ENCODE results near the gene NOL6. TPM values are rescaled to one million over a fixed set of nuclear protein-coding genes. Genes with fewer than 3 reads are reported as not detected.

NOL6 gene
- polyA plus RNA-seq, 2 of the 4 experiments (the other 2 are of a cell fraction), result 49.5 to 52.0 TPM

DNA sequence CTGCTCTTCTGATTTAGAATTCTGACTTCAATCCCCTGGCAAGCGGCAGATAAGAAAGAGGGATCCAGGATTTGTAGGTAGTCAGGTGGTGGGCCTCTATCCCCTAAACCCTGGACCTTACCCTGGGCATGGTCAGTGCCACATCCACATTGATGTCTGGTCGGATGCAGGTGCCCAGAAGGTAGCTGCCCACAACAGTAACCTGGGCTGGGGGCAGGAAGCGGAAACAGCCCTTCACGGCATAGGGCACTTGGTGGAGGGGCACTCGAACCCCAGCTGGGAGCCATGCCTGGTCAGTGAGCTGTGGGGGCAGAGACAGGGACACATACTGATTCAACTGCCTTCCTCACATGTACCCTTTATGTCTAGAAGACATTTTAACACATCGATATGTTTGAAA is 3.8 kb downstream of the NOL6 start (continued):
- TF ChIP-seq, protein P1, sequence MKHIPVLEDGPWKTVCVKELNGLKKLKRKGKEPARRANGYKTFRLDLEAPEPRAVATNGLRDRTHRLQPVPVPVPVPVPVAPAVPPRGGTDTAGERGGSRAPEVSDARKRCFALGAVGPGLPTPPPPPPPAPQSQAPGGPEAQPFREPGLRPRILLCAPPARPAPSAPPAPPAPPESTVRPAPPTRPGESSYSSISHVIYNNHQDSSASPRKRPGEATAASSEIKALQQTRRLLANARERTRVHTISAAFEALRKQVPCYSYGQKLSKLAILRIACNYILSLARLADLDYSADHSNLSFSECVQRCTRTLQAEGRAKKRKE (CRISPR knock-in tag; IDR thresholded peaks at IDR 0.05; ENCODE audit: low read depth), result no peak
- TF ChIP-seq ZFP36 (IDR thresholded peaks at IDR 0.05; ENCODE audit: borderline replicate concordance, partially characterized antibody), result no peak
- TF ChIP-seq EHF (CRISPR knock-in tag; IDR thresholded peaks at IDR 0.05), result no peak
- TF ChIP-seq RCOR1 (IDR thresholded peaks at IDR 0.05; ENCODE audit: low read depth, low read length), result no peak
- TF ChIP-seq, protein P2, sequence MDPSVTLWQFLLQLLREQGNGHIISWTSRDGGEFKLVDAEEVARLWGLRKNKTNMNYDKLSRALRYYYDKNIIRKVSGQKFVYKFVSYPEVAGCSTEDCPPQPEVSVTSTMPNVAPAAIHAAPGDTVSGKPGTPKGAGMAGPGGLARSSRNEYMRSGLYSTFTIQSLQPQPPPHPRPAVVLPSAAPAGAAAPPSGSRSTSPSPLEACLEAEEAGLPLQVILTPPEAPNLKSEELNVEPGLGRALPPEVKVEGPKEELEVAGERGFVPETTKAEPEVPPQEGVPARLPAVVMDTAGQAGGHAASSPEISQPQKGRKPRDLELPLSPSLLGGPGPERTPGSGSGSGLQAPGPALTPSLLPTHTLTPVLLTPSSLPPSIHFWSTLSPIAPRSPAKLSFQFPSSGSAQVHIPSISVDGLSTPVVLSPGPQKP (IDR thresholded peaks at IDR 0.05; ENCODE audit: low read depth, low read length), result no peak
- TF ChIP-seq ZSCAN20 (CRISPR knock-in tag; IDR thresholded peaks at IDR 0.05), result no peak

DNA sequence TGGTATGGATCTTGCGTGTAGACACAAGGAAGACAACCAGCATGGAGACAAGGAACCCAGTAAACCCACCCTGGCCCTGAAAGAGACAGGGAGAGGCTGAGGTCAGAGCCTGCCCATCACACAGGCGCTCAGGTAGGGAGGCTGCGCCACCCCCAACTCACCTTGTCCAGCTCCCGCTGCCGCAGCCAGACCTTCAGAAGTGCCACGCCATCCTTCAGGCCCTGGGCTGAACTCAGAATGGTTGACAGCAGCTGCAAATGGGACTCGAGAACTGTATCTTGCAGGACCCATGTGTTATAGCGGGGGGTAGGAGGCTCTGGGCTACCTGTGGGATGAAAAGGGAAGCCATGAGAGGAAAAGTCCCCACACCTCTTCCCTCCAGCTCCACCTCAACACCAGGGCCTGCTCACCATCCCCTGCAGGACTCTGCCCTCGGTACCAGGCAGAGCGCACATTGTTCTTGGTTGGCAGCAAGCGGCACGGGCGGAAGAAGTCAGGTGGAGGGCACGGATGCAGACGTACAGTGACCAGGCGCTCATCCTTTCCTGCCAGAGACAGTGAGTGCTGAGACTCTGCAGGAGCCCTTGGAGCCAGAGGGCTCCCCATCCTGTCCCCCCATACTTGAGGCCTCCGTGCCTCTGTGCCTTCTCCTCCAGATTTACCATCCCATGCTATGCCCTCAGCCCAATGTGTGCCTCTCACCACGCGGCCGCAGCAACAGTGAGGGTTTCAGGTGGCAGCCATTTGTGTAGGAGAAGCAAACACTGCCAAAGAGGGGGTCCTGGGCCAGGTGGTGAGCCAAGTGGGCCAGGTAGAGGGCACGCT is 4.7 kb downstream of the NOL6 start:
- DNase-seq (ENCODE audit: low read depth in 1 of 2, low spot score in 1 of 2), result no peak
- FAIRE-seq, result no peak
- Histone ChIP-seq H3K9me3 (no peaks in the 10 kb centered on the region), H3K4me3 (no peak overlapping the region), H3K4me2 (no peak overlapping the region), H3K27ac (no peak overlapping the region), H3K4me1 (peaks cover 14% of the 10 kb centered on the region)
- no peak for ATAC-seq
- 93% methylated on average over 18 of the region's 21 CpGs for WGBS (ENCODE audit: missing lambda C conversion rate)
- CTCF ChIA-PET, result interaction anchor here (0.8 to 41.9 kb wide), 7 partner anchors 3 to 183 kb away, joined by 6 to 834 read pairs (median 177); partner anchors contain the start of genes AQP3, AQP7 and NOL6
- TF ChIP-seq, protein P1 (CRISPR knock-in tag; IDR thresholded peaks at IDR 0.05; ENCODE audit: low read depth), result no peak
- no peak for TF ChIP-seq ZC3H11A (IDR thresholded peaks at IDR 0.05)
- TF ChIP-seq FOSL2 (IDR thresholded peaks at IDR 0.05), result no peak
- no peak for TF ChIP-seq FOSL2 (CRISPR knock-in tag; IDR thresholded peaks at IDR 0.05)
- TF ChIP-seq HOXB13 (CRISPR knock-in tag; IDR thresholded peaks at IDR 0.05; ENCODE audit: low read depth), result no peak
- TF ChIP-seq NR3C1 (IDR thresholded peaks at IDR 0.05), result no peak
- TF ChIP-seq, protein P3, sequence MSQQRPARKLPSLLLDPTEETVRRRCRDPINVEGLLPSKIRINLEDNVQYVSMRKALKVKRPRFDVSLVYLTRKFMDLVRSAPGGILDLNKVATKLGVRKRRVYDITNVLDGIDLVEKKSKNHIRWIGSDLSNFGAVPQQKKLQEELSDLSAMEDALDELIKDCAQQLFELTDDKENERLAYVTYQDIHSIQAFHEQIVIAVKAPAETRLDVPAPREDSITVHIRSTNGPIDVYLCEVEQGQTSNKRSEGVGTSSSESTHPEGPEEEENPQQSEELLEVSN (IDR thresholded peaks at IDR 0.05; ENCODE audit: borderline replicate concordance, low read depth), result no peak
- TF ChIP-seq, protein P4, sequence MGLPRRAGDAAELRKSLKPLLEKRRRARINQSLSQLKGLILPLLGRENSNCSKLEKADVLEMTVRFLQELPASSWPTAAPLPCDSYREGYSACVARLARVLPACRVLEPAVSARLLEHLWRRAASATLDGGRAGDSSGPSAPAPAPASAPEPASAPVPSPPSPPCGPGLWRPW (IDR thresholded peaks at IDR 0.05), result no peak
- TF ChIP-seq POLR2A (IDR thresholded peaks at IDR 0.05; ENCODE audit: low read length), result no peak
- no peak for TF ChIP-seq SMC3 (IDR thresholded peaks at IDR 0.05)
- TF ChIP-seq MAZ (IDR thresholded peaks at IDR 0.05; ENCODE audit: borderline replicate concordance, low read depth, low read length), result no peak
- TF ChIP-seq JUN (IDR thresholded peaks at IDR 0.05), result no peak
- TF ChIP-seq, protein P5, sequence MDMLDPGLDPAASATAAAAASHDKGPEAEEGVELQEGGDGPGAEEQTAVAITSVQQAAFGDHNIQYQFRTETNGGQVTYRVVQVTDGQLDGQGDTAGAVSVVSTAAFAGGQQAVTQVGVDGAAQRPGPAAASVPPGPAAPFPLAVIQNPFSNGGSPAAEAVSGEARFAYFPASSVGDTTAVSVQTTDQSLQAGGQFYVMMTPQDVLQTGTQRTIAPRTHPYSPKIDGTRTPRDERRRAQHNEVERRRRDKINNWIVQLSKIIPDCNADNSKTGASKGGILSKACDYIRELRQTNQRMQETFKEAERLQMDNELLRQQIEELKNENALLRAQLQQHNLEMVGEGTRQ (IDR thresholded peaks at IDR 0.05), result no peak
- TF ChIP-seq HOXB5 (CRISPR knock-in tag; IDR thresholded peaks at IDR 0.05), result no peak
- TF ChIP-seq, protein P6, sequence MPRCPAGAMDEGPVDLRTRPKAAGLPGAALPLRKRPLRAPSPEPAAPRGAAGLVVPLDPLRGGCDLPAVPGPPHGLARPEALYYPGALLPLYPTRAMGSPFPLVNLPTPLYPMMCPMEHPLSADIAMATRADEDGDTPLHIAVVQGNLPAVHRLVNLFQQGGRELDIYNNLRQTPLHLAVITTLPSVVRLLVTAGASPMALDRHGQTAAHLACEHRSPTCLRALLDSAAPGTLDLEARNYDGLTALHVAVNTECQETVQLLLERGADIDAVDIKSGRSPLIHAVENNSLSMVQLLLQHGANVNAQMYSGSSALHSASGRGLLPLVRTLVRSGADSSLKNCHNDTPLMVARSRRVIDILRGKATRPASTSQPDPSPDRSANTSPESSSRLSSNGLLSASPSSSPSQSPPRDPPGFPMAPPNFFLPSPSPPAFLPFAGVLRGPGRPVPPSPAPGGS (IDR thresholded peaks at IDR 0.05), result no peak
- TF ChIP-seq NPAS2 (CRISPR knock-in tag; IDR thresholded peaks at IDR 0.05; ENCODE audit: borderline replicate concordance), result no peak
- TF ChIP-seq, protein P7, sequence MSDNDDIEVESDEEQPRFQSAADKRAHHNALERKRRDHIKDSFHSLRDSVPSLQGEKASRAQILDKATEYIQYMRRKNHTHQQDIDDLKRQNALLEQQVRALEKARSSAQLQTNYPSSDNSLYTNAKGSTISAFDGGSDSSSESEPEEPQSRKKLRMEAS (IDR thresholded peaks at IDR 0.05), result no peak
- POLR2A ChIA-PET, result no interaction called here
